Mesothelial cell of epicardium (in vitro differentiated cells): ENCODE measurements around the gene SMIM22. TPM values are rescaled to one million over a fixed set of nuclear protein-coding genes. Genes with fewer than 3 reads are reported as not detected.

Experiments used
- DNase-seq, 2 experiments: peaks; one replicate each; pipeline ENCODE4 v3.0.0; 2021; ENCODE audit warnings: low spot score in 2 of 2; ENCODE audit not compliant: unreplicated experiment in 2 of 2
- H3K27ac Mint-ChIP-seq: 2 replicates; pipeline ENCODE4 v1.8.0; 2021; ENCODE audit warnings: mixed read lengths
- H3K27me3 Mint-ChIP-seq: 2 replicates; pipeline ENCODE4 v1.8.0; 2021; ENCODE audit warnings: low read depth, mixed read lengths
- H3K36me3 Mint-ChIP-seq: 2 replicates; pipeline ENCODE4 v1.8.0; 2021; ENCODE audit warnings: mixed read lengths
- H3K4me1 Mint-ChIP-seq: 2 replicates; pipeline ENCODE4 v1.8.0; 2021; ENCODE audit warnings: mixed read lengths
- H3K4me3 Mint-ChIP-seq: 2 replicates; pipeline ENCODE4 v1.8.0; 2021; ENCODE audit warnings: mild to moderate bottlenecking, moderate library complexity, mixed read lengths
- H3K9me3 Mint-ChIP-seq: 2 replicates; pipeline ENCODE4 v1.8.0; 2021; ENCODE audit warnings: mixed read lengths
- CTCF ChIP-seq: fragments of 200-600 bp; sonication (generic); IDR thresholded peaks from one replicate; pipeline ENCODE4 v1.5.0; 2021; ENCODE audit warnings: antibody characterized with exemption; ENCODE audit not compliant: unreplicated experiment
- total RNA-seq: library from RNA; stranded (reverse); gene quantifications from 3 replicates; pipeline ENCODE4 v1.2.1, GENCODE V29; 2021

Gene SMIM22
- total RNA-seq, 1 donor from 2014 or later, result not detected

- H3K36me3 Mint-ChIP-seq, result peaks cover 34% of the 10 kb centered on the region
- no peak overlapping the region for H3K27ac Mint-ChIP-seq
- no peak overlapping the region for H3K4me3 Mint-ChIP-seq
- no peak for DNase-seq
- TF ChIP-seq CTCF, result no peak
- H3K9me3 Mint-ChIP-seq, result no peaks in the 10 kb centered on the region
- no peaks in the 10 kb centered on the region for H3K4me1 Mint-ChIP-seq
- no peaks in the 10 kb centered on the region for H3K27me3 Mint-ChIP-seq
Observed at GRCh38 chr16:4811242-4811641, 16.1 kb downstream of the SMIM22 start.

DNA sequence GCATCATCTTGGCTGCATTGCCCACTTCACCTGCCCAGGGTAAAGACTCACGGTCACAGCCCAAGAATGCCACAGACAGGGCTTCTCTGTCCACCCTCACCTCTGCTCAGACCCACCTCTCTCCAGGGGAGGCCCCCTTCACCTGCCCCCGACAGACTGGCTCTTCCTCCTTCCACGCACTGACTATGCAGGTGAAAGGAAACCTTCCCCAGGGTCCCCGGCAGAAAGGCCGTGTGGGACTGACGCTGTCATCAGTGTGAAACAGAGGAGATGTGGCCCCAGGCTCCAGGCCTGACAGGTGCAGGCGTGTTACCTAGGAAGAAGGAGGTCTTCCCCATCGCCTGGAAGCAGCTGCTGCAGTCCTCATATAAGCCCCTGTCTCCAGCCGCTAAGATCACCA, 16.6 kb downstream of the SMIM22 start:
- H3K4me1 Mint-ChIP-seq, result no peaks in the 10 kb centered on the region
- no peaks in the 10 kb centered on the region for H3K27me3 Mint-ChIP-seq
- no peak overlapping the region for H3K27ac Mint-ChIP-seq
- DNase-seq, result no peak
- no peak for TF ChIP-seq CTCF
- peaks cover 34% of the 10 kb centered on the region for H3K36me3 Mint-ChIP-seq
- H3K9me3 Mint-ChIP-seq, result no peaks in the 10 kb centered on the region
- no peak overlapping the region for H3K4me3 Mint-ChIP-seq

GRCh38 chr16:4813251-4814003, 18.3 kb downstream of the SMIM22 start:
- Mint-ChIP-seq H3K36me3 (peaks cover 35% of the 10 kb centered on the region), H3K4me1 (no peaks in the 10 kb centered on the region), H3K9me3 (no peaks in the 10 kb centered on the region), H3K27me3 (no peaks in the 10 kb centered on the region), H3K27ac (no peak overlapping the region), H3K4me3 (no peak overlapping the region)
- no peak for TF ChIP-seq CTCF
- no peak for DNase-seq

- no peak for DNase-seq
- no peak for TF ChIP-seq CTCF
- H3K27me3 Mint-ChIP-seq, result no peaks in the 10 kb centered on the region
- H3K4me1 Mint-ChIP-seq, result no peaks in the 10 kb centered on the region
- H3K27ac Mint-ChIP-seq, result no peak overlapping the region
- H3K4me3 Mint-ChIP-seq, result no peak overlapping the region
- peaks cover 36% of the 10 kb centered on the region for H3K36me3 Mint-ChIP-seq
- no peaks in the 10 kb centered on the region for H3K9me3 Mint-ChIP-seq
Observed at GRCh38 chr16:4814046-4814445, 18.9 kb downstream of the SMIM22 start.

GRCh38 chr16:4814542-4815173, 19.5 kb downstream of the SMIM22 start:
- Mint-ChIP-seq H3K27ac (no peak overlapping the region), H3K9me3 (no peaks in the 10 kb centered on the region), H3K36me3 (peaks cover 36% of the 10 kb centered on the region), H3K4me1 (no peaks in the 10 kb centered on the region), H3K4me3 (no peak overlapping the region), H3K27me3 (no peaks in the 10 kb centered on the region)
- no peak for DNase-seq
- TF ChIP-seq CTCF, result no peak
